Dermis blood vessel endothelial cell (primary cell): ENCODE data around the gene RIPPLY1. TPM values are rescaled to one million over a fixed set of nuclear protein-coding genes. Genes with fewer than 3 reads are reported as not detected.

Source experiments
- DNase-seq: peaks from one replicate; pipeline ENCODE4 v3.0.0; 2010
- total RNA-seq: library from RNA; depleted of rRNA; stranded (reverse); fragments of >200 nt; gene quantifications from 2 replicates; pipeline ENCODE4 v1.2.3, GENCODE V29; 2014

RIPPLY1 gene
- total RNA-seq = not detected in 2 replicates

GRCh38 chrX:106903291-106903824 lies at the start of gene RIPPLY1:
Gene RIPPLY1, minus strand, starts transcription at chrX:106903341. Its CDS starts 54 bp downstream, at chrX:106903287.
- no peak for DNase-seq

GRCh38 chrX:106952538-106952937 lies 49.4 kb upstream of the RIPPLY1 start:
- no peak for DNase-seq

- no peak for DNase-seq
Observed at GRCh38 chrX:106952089-106952488, 48.9 kb upstream of the RIPPLY1 start.

GRCh38 chrX:106951230-106951629 lies 48.1 kb upstream of the RIPPLY1 start:
- no peak for DNase-seq

- no peak for DNase-seq
Observed at GRCh38 chrX:106950381-106950780, 47.2 kb upstream of the RIPPLY1 start.

GRCh38 chrX:106949366-106949765 lies 46.2 kb upstream of the RIPPLY1 start:
- DNase-seq = no peak

GRCh38 chrX:106948641-106949040 lies 45.5 kb upstream of the RIPPLY1 start:
- DNase-seq = no peak

GRCh38 chrX:106946464-106946863 lies 43.3 kb upstream of the RIPPLY1 start:
- DNase-seq = no peak

- no peak for DNase-seq
Observed at GRCh38 chrX:106940068-106940467, 36.9 kb upstream of the RIPPLY1 start.

- DNase-seq = no peak
Observed at GRCh38 chrX:106939566-106939965, 36.4 kb upstream of the RIPPLY1 start.

- DNase-seq = no peak
Observed at GRCh38 chrX:106936246-106936645, 33.1 kb upstream of the RIPPLY1 start.

- DNase-seq = peak; percentile 33
Observed at GRCh38 chrX:106935175-106935574, 32.0 kb upstream of the RIPPLY1 start.

GRCh38 chrX:106933538-106933961 lies 30.4 kb upstream of the RIPPLY1 start:
- peak; percentile 26 for DNase-seq

- DNase-seq = no peak
Observed at GRCh38 chrX:106932960-106933537, 29.9 kb upstream of the RIPPLY1 start.

GRCh38 chrX:106932492-106932923 lies 29.4 kb upstream of the RIPPLY1 start:
- peak; percentile 13 for DNase-seq

GRCh38 chrX:106931831-106932491 lies 28.8 kb upstream of the RIPPLY1 start:
- DNase-seq = no peak

- DNase-seq = no peak
Observed at GRCh38 chrX:106928227-106928626, 25.1 kb upstream of the RIPPLY1 start.

- DNase-seq = no peak
Observed at GRCh38 chrX:106927700-106928099, 24.6 kb upstream of the RIPPLY1 start.

- DNase-seq = no peak
Observed at GRCh38 chrX:106927023-106927422, 23.9 kb upstream of the RIPPLY1 start.

- no peak for DNase-seq
Observed at GRCh38 chrX:106921637-106922036, 18.5 kb upstream of the RIPPLY1 start.

GRCh38 chrX:106919932-106920452 lies 16.9 kb upstream of the RIPPLY1 start, which contains the start of gene CLDN2:
Gene CLDN2, plus strand, starts transcription at chrX:106920402. Its CDS starts 7,827 bp downstream, at chrX:106928229.
- DNase-seq = no peak

GRCh38 chrX:106917830-106918500 lies 14.8 kb upstream of the RIPPLY1 start:
- peak; percentile 81 for DNase-seq

GRCh38 chrX:106912864-106913263 lies 9.7 kb upstream of the RIPPLY1 start:
- DNase-seq = no peak
